ENCODE results near the gene CRELD1. TPM values are rescaled to one million over a fixed set of nuclear protein-coding genes. Genes with fewer than 3 reads are reported as not detected.
A peak's percentile ranks its signal among the peaks of the same experiment; 100 is the strongest.

The CRELD1 gene
- total and polyA plus RNA-seq, 2 of the 13 experiments (the other 11 are each of a cell fraction or from before 2014, with no cell fraction given) = 27.1 to 61.9 TPM

DNA sequence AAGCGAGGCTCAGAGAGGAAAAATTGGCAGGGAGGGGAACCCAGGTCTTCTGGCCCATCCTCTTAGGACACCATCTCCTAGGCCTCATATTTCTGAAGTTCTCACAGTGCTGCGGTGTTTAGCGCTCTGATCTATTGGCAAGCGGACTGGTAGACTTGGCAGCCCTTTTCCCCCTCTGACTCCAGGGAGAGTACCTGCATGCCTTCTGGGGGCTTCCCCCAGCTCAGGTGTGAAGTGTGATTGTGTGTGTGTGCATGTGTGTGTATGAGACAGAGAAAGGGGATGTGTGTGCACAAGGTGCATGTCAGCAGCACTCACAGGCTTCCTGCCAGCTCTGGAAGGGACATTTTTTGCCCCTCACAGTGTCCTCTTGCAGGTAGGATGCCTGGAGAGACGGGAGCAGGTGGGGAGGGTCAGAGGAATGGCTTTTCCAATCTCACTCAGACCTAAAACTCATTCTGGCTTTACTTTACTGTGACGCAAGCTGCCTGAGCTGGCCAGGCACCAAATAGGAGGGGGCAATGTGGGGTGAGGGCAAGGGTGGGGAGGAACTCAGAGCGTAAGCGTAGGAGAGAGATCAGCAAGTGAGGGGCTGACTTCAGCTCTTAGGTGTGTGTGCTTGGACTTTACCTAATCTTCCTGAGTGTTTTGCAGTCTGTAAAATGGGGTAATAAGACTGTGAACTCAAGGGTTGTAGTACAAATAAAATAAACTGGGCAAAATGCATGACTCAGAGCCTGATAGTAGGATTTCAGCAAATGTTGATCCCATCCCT lies 35.0 kb upstream of the CRELD1 start (continued):
- TF ChIP-seq, protein P1, sequence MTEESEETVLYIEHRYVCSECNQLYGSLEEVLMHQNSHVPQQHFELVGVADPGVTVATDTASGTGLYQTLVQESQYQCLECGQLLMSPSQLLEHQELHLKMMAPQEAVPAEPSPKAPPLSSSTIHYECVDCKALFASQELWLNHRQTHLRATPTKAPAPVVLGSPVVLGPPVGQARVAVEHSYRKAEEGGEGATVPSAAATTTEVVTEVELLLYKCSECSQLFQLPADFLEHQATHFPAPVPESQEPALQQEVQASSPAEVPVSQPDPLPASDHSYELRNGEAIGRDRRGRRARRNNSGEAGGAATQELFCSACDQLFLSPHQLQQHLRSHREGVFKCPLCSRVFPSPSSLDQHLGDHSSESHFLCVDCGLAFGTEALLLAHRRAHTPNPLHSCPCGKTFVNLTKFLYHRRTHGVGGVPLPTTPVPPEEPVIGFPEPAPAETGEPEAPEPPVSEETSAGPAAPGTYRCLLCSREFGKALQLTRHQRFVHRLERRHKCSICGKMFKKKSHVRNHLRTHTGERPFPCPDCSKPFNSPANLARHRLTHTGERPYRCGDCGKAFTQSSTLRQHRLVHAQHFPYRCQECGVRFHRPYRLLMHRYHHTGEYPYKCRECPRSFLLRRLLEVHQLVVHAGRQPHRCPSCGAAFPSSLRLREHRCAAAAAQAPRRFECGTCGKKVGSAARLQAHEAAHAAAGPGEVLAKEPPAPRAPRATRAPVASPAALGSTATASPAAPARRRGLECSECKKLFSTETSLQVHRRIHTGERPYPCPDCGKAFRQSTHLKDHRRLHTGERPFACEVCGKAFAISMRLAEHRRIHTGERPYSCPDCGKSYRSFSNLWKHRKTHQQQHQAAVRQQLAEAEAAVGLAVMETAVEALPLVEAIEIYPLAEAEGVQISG (CRISPR knock-in tag; IDR thresholded peaks at IDR 0.05) = 0 out of 2 replicates have a peak, but pooled peaks have one; percentile 15
- TF ChIP-seq POLR2A (IDR thresholded peaks at IDR 0.05; ENCODE audit: insufficient read depth in 1 of 2, low read depth in 2 of 2, low read length in 2 of 2) = peak; percentile 21 to 49; a peak in 2 of 4 replicates
- peak; percentile 59; the same call in 1 of the 2 replicates for TF ChIP-seq ZNF292 (CRISPR knock-in tag; IDR thresholded peaks at IDR 0.05; ENCODE audit: borderline replicate concordance, low read depth)
- TF ChIP-seq NONO (IDR thresholded peaks at IDR 0.05) = no peak
- TF ChIP-seq NONO (CRISPR knock-in tag; conservative IDR thresholded peaks at IDR 0.05) = peak; percentile 21; the same call in 1 of the 2 replicates
- no peak for TF ChIP-seq PAF1 (CRISPR knock-in tag; IDR thresholded peaks at IDR 0.05)
- peak; percentile 56; the same call in 1 of the 2 replicates for TF ChIP-seq CEBPB (IDR thresholded peaks at IDR 0.05; ENCODE audit: borderline replicate concordance, low read depth, low read length)
- TF ChIP-seq EHMT2 (IDR thresholded peaks at IDR 0.05; ENCODE audit: borderline replicate concordance, low read depth, low read length) = no peak
- no peak for TF ChIP-seq PRDM10 (CRISPR knock-in tag; IDR thresholded peaks at IDR 0.05; ENCODE audit: low read depth)
- peak; percentile 36; the same call in 1 of the 2 replicates for TF ChIP-seq SALL1 (CRISPR knock-in tag; IDR thresholded peaks at IDR 0.05)
- TF ChIP-seq, protein P2, sequence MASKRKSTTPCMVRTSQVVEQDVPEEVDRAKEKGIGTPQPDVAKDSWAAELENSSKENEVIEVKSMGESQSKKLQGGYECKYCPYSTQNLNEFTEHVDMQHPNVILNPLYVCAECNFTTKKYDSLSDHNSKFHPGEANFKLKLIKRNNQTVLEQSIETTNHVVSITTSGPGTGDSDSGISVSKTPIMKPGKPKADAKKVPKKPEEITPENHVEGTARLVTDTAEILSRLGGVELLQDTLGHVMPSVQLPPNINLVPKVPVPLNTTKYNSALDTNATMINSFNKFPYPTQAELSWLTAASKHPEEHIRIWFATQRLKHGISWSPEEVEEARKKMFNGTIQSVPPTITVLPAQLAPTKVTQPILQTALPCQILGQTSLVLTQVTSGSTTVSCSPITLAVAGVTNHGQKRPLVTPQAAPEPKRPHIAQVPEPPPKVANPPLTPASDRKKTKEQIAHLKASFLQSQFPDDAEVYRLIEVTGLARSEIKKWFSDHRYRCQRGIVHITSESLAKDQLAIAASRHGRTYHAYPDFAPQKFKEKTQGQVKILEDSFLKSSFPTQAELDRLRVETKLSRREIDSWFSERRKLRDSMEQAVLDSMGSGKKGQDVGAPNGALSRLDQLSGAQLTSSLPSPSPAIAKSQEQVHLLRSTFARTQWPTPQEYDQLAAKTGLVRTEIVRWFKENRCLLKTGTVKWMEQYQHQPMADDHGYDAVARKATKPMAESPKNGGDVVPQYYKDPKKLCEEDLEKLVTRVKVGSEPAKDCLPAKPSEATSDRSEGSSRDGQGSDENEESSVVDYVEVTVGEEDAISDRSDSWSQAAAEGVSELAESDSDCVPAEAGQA (IDR thresholded peaks at IDR 0.05; ENCODE audit: low read depth) = 0 out of 2 replicates have a peak, but pooled peaks have one; percentile 27
- TF ChIP-seq, protein P2 (CRISPR knock-in tag; IDR thresholded peaks at IDR 0.05; ENCODE audit: borderline replicate concordance) = no peak
- TF ChIP-seq MAZ (IDR thresholded peaks at IDR 0.05; ENCODE audit: borderline replicate concordance, low read depth, low read length) = peak; percentile 85
- TF ChIP-seq MAZ (CRISPR knock-in tag; IDR thresholded peaks at IDR 0.05; ENCODE audit: low read depth) = no peak
- peak; percentile 23; the same call in 1 of the 2 replicates for TF ChIP-seq CREB1 (IDR thresholded peaks at IDR 0.05)
- TF ChIP-seq CREB1 (CRISPR knock-in tag; IDR thresholded peaks at IDR 0.05) = no peak; the same call in 1 of the 2 replicates
- no peak for TF ChIP-seq ATF7 (IDR thresholded peaks at IDR 0.05)
- no peak for TF ChIP-seq ATF7 (CRISPR knock-in tag; IDR thresholded peaks at IDR 0.05)
